OCI-LY3 (cell line): ENCODE measurements around the gene B3GNT7.

Source experiments
- EZH2phosphoT487 ChIP-seq: fragments of 200-600 bp; shearing (Covaris generic); IDR thresholded peaks from 2 replicates; pipeline ENCODE4 v1.6.1; 2018; ENCODE audit warnings: antibody characterized with exemption, mixed run types, low read depth
- TF ChIP-seq, protein P1 (sequence below): fragments of 200-600, 300-600 bp; sonication (generic); IDR thresholded peaks from 2 replicates; pipeline ENCODE4 v1.5.1; 2014; ENCODE audit warnings: antibody characterized with exemption, low read length, low read depth

DNA sequence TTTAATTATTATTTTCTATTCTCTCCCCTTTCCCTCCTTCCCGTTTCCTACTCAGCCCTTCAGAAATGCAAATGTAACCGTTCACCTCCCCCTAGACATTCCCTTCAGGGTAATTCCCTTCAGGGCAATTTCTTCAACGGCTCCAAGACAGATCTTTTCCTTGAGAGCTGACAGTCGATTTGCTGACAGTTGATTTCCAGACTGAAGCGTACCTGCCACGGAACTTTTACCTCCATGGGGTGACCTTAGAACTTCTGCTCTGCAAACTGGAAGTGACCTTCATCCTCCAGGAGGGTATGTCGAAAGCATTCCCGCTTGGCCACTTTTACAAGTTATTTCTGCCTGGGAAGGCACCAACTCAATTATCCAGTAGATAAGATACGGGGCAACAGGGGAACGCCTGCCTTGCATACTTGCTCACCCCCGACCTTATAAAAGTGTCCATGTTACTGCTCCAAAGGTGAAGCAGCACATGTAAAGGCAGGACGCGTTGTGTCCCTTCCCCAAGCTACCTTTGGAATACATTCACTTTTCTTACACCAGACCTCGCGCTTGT lies 18.5 kb downstream of the B3GNT7 start:
- TF ChIP-seq, protein P1, sequence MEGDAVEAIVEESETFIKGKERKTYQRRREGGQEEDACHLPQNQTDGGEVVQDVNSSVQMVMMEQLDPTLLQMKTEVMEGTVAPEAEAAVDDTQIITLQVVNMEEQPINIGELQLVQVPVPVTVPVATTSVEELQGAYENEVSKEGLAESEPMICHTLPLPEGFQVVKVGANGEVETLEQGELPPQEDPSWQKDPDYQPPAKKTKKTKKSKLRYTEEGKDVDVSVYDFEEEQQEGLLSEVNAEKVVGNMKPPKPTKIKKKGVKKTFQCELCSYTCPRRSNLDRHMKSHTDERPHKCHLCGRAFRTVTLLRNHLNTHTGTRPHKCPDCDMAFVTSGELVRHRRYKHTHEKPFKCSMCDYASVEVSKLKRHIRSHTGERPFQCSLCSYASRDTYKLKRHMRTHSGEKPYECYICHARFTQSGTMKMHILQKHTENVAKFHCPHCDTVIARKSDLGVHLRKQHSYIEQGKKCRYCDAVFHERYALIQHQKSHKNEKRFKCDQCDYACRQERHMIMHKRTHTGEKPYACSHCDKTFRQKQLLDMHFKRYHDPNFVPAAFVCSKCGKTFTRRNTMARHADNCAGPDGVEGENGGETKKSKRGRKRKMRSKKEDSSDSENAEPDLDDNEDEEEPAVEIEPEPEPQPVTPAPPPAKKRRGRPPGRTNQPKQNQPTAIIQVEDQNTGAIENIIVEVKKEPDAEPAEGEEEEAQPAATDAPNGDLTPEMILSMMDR = no peak
- no peak for TF ChIP-seq EZH2phosphoT487
